ENCODE data around the gene ARMH3. TPM values are rescaled to one million over a fixed set of nuclear protein-coding genes. Genes with fewer than 3 reads are reported as not detected.

ARMH3 gene
- total RNA-seq, 1 donor from 2014 or later, result 4.5 TPM

- DNase-seq (ENCODE audit: low spot score in 2 of 2), result no peak
- H3K36me3 ChIP-seq, result peaks cover 8 to 35% of the 10 kb centered on the region in 2 donors
- intact Hi-C loops (cut with DNase I), result no loop called here
- H3K9me3 ChIP-seq, result no peaks in the 10 kb centered on the region
- no peak overlapping the region for H3K4me3 ChIP-seq
- no peak overlapping the region for H3K27ac ChIP-seq
- peaks cover 0 to 3% of the 10 kb centered on the region in 2 donors for H3K4me1 ChIP-seq
- TF ChIP-seq CTCF (IDR thresholded peaks at IDR 0.05), result no peak
- no peaks in the 10 kb centered on the region for H3K27me3 ChIP-seq
These were observed 204.4 kb downstream of the ARMH3 start for GRCh38 chr10:101851411-101852116.

GRCh38 chr10:101850749-101851148 is 205.2 kb downstream of the ARMH3 start:
- TF ChIP-seq CTCF (IDR thresholded peaks at IDR 0.05), result no peak
- intact Hi-C loops (cut with DNase I), result no loop called here
- Histone ChIP-seq H3K27ac (no peak overlapping the region), H3K9me3 (no peaks in the 10 kb centered on the region), H3K4me1 (peaks cover 0 to 3% of the 10 kb centered on the region in 2 donors), H3K27me3 (no peaks in the 10 kb centered on the region), H3K36me3 (peaks cover 12 to 41% of the 10 kb centered on the region in 2 donors), H3K4me3 (no peak overlapping the region)
- no peak for DNase-seq (ENCODE audit: low spot score in 2 of 2)

- no peak for TF ChIP-seq CTCF (IDR thresholded peaks at IDR 0.05)
- Histone ChIP-seq H3K36me3 (peaks cover 14 to 50% of the 10 kb centered on the region in 2 donors), H3K4me1 (peaks cover 0 to 3% of the 10 kb centered on the region in 2 donors), H3K4me3 (no peak overlapping the region), H3K27me3 (no peaks in the 10 kb centered on the region), H3K9me3 (no peaks in the 10 kb centered on the region), H3K27ac (no peak overlapping the region)
- intact Hi-C loops (cut with DNase I), result no loop called here
- no peak for DNase-seq (ENCODE audit: low spot score in 2 of 2)
These were observed 207.1 kb downstream of the ARMH3 start for GRCh38 chr10:101848894-101849351.

GRCh38 chr10:101848408-101848807 is 207.6 kb downstream of the ARMH3 start:
- intact Hi-C loops (cut with DNase I), result no loop called here
- TF ChIP-seq CTCF (IDR thresholded peaks at IDR 0.05), result no peak
- Histone ChIP-seq H3K4me3 (no peak overlapping the region), H3K27me3 (no peaks in the 10 kb centered on the region), H3K9me3 (no peaks in the 10 kb centered on the region), H3K27ac (no peak overlapping the region), H3K4me1 (peaks cover 0 to 3% of the 10 kb centered on the region in 2 donors), H3K36me3 (peaks cover 14 to 50% of the 10 kb centered on the region in 2 donors)
- DNase-seq (ENCODE audit: low spot score in 2 of 2), result no peak

GRCh38 chr10:101845893-101846292 is 210.1 kb downstream of the ARMH3 start:
- H3K9me3 ChIP-seq, result no peaks in the 10 kb centered on the region

More at GRCh38 chr10:101845893-101846292, 210.1 kb downstream of the ARMH3 start:
- H3K27ac ChIP-seq, result no peak overlapping the region
- no peak for DNase-seq (ENCODE audit: low spot score in 2 of 2)
- H3K27me3 ChIP-seq, result no peaks in the 10 kb centered on the region
- no peak for TF ChIP-seq CTCF (IDR thresholded peaks at IDR 0.05)
- peaks cover 14 to 46% of the 10 kb centered on the region in 2 donors for H3K36me3 ChIP-seq
- no peak overlapping the region for H3K4me3 ChIP-seq
- H3K4me1 ChIP-seq, result peaks cover 0 to 2% of the 10 kb centered on the region in 2 donors
- intact Hi-C loops (cut with DNase I), result no loop called here

Measured in ascending aorta (tissue), 2 donors.